Measurements from ENCODE around the gene PCDHA1.

Gene PCDHA1

GRCh38 chr5:141017943-141018342, 232.0 kb downstream of the PCDHA1 start:
- TF ChIP-seq ZFX (IDR thresholded peaks at IDR 0.05; ENCODE audit: borderline replicate concordance) (no peak), CTCF (IDR thresholded peaks at IDR 0.05) (no peak)
- H3K27ac ChIP-seq: no peak overlapping the region

DNA sequence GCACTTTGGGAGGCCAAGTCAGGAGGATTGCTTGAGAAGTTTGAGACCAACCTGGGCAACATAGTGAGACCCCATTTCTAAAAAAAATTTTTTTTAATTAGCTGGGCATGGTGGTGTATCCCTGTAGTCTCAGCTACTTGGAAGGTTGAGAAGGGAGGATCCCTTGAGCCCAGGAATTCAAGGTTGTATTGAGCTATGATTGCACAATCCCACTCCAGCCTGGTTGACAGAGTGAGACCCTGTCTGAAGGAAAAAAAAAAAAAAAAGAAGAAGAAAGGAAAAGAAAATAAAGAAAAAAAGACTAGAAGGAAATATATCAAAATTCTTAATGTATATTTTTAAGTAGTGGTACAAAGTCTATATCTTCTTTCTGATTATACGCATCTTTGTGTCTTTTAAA, 236.4 kb downstream of the PCDHA1 start:
- no peak for TF ChIP-seq CTCF (IDR thresholded peaks at IDR 0.05)
- no peak for TF ChIP-seq ZFX (IDR thresholded peaks at IDR 0.05; ENCODE audit: borderline replicate concordance)
- H3K27ac ChIP-seq: no peak overlapping the region

DNA sequence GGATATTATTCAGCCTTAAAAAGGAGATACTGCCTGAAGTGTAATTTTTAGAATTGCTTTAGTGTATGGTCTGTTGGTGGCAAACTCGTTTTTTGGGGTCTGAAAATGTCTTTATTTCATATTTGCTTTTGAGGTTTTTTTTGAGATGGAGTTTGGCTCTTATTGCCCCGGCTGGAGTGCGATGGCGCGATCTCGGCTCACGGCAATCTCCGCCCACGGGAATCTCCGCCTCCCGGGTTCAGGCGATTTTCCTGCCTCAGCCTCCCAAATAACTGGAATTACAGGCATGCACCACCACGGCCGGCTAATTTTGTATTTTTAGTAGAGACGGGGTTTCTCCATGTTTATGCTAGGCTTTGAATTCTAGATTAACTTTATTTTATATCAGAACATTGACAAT, 245.1 kb downstream of the PCDHA1 start:
- TF ChIP-seq CTCF (IDR thresholded peaks at IDR 0.05): no peak
- no peak overlapping the region for H3K27ac ChIP-seq

DNA sequence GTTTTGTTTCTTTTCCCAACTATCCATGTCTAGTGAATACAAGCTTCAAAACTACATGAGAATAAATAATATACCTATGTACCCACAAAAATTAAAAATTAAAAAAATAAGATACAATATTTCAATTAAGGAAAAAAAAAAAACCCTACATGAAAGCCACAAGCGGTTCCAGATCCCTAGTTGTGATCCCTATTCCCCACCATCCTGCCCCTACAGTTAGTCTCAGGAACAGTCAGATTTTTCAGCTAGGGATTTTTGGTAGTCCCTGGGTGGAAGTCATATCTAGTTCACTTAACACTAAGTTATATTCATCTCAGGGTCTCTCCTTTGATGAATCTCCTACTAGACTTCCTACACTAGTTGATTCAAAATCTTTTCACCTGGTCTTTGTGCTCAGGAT, 246.7 kb downstream of the PCDHA1 start:
- no peak for TF ChIP-seq ZFX (IDR thresholded peaks at IDR 0.05; ENCODE audit: borderline replicate concordance)
- TF ChIP-seq CTCF (IDR thresholded peaks at IDR 0.05): no peak
- no peak overlapping the region for H3K27ac ChIP-seq

DNA sequence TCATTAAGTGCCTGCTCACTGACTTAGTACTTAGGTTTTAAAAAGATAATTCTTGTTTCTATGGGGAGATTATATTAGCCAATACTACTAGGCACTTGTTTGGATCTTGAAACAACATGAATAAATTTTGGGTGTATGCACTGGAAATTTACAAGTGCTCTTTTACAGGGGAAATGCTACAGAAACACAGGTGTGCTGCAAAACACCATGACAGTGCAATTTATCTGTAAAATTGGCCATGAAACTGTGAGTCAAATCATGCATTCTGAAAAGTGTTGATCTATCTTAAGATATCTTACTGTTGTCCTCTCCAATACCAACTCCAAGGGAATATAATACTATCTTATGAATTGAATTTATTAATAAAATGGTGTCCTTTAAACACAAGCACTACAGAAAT, 253.1 kb downstream of the PCDHA1 start:
- peak overlapping the region; percentile 95 for H3K27ac ChIP-seq
- TF ChIP-seq CTCF (IDR thresholded peaks at IDR 0.05) (no peak), ZFX (IDR thresholded peaks at IDR 0.05; ENCODE audit: borderline replicate concordance) (no peak)

- peak overlapping the region; percentile 95 for H3K27ac ChIP-seq
- TF ChIP-seq ZFX (IDR thresholded peaks at IDR 0.05; ENCODE audit: borderline replicate concordance) (no peak), CTCF (IDR thresholded peaks at IDR 0.05) (no peak)
Measured at GRCh38 chr5:141039517-141039916, 253.6 kb downstream of the PCDHA1 start.

- peak overlapping the region; percentile 95 for H3K27ac ChIP-seq
- TF ChIP-seq ZFX (IDR thresholded peaks at IDR 0.05; ENCODE audit: borderline replicate concordance): no peak
- peak; percentile 81 for TF ChIP-seq CTCF (IDR thresholded peaks at IDR 0.05)
Measured at GRCh38 chr5:141040093-141040770, 254.3 kb downstream of the PCDHA1 start.

Data from 22Rv1 (cell line).